ENCODE data around the gene SIVA1. TPM values are rescaled to one million over a fixed set of nuclear protein-coding genes. Genes with fewer than 3 reads are reported as not detected.

The SIVA1 gene
- total RNA-seq, 1 donor: 62.2 TPM

DNA sequence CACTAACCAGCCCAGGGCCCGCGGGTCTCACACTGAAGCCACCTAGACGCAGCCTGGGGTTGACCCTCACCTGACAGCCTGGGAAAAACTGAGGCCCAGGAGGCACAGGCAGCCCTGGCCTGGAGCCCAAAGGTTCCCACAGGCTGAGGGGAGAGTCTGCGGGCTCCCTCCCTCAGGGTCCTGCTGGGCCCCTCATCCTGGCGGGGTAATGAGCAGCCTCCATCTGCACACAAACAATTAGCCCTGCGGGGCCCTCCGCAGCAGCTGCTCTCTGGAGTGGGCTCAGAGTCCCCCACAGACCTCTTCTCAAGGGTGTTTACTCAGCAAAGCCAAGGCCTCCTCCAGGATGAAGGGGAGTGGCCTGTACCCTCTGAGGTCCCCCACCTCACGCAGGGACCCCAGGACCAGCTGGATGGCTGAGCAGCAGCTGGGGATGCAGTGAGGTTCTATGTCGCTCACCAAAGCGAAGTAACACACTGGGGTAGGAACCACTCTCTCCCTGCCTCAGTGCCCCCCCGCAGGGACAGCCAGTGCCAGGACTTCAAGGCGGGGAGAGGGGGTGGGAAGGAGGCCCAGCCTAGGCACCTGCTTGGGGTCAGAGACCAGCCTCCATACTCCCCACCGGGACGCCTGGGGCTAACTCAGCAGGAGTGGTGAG, 35.3 kb downstream of the SIVA1 start:
- peak; percentile 82 for DNase-seq (ENCODE audit: insufficient read length, low spot score, missing footprints)
- peaks cover 57% of the 10 kb centered on the region for H4K20me1 ChIP-seq (ENCODE audit: insufficient read depth, low read length)
- H3K9me3 ChIP-seq (ENCODE audit: low read depth, low read length): no peaks in the 10 kb centered on the region
- H3K4me3 ChIP-seq (ENCODE audit: insufficient read depth, low read length): no peak overlapping the region
- no peaks in the 10 kb centered on the region for H3K4me1 ChIP-seq (ENCODE audit: insufficient read depth, low read length)
- no peaks in the 10 kb centered on the region for H3K27me3 ChIP-seq (ENCODE audit: insufficient read depth, low read length)
- H3K27ac ChIP-seq (ENCODE audit: low read depth, low read length): no peak overlapping the region
- peaks cover 15% of the 10 kb centered on the region for H3K36me3 ChIP-seq (ENCODE audit: insufficient read depth, low read length)
- H3K4me2 ChIP-seq (ENCODE audit: insufficient read depth, low read length): no peak overlapping the region
- peaks cover 96% of the 10 kb centered on the region for H3K79me2 ChIP-seq (ENCODE audit: insufficient read depth, low read length)
- TF ChIP-seq, protein P1, sequence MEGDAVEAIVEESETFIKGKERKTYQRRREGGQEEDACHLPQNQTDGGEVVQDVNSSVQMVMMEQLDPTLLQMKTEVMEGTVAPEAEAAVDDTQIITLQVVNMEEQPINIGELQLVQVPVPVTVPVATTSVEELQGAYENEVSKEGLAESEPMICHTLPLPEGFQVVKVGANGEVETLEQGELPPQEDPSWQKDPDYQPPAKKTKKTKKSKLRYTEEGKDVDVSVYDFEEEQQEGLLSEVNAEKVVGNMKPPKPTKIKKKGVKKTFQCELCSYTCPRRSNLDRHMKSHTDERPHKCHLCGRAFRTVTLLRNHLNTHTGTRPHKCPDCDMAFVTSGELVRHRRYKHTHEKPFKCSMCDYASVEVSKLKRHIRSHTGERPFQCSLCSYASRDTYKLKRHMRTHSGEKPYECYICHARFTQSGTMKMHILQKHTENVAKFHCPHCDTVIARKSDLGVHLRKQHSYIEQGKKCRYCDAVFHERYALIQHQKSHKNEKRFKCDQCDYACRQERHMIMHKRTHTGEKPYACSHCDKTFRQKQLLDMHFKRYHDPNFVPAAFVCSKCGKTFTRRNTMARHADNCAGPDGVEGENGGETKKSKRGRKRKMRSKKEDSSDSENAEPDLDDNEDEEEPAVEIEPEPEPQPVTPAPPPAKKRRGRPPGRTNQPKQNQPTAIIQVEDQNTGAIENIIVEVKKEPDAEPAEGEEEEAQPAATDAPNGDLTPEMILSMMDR (IDR thresholded peaks at IDR 0.05; ENCODE audit: extremely low read depth, low read depth, low read length): no peak
- no peak overlapping the region for H2AFZ ChIP-seq (ENCODE audit: low read length)

GRCh38 chr14:104788873-104789663, 36.1 kb downstream of the SIVA1 start:
- Histone ChIP-seq H4K20me1 (ENCODE audit: insufficient read depth, low read length) (peaks cover 65% of the 10 kb centered on the region), H2AFZ (ENCODE audit: low read length) (no peak overlapping the region), H3K4me3 (ENCODE audit: insufficient read depth, low read length) (no peak overlapping the region), H3K9me3 (ENCODE audit: low read depth, low read length) (no peaks in the 10 kb centered on the region), H3K4me2 (ENCODE audit: insufficient read depth, low read length) (no peak overlapping the region), H3K36me3 (ENCODE audit: insufficient read depth, low read length) (peaks cover 15% of the 10 kb centered on the region), H3K4me1 (ENCODE audit: insufficient read depth, low read length) (peaks cover 8% of the 10 kb centered on the region), H3K27ac (ENCODE audit: low read depth, low read length) (no peak overlapping the region), H3K27me3 (ENCODE audit: insufficient read depth, low read length) (no peaks in the 10 kb centered on the region), H3K79me2 (ENCODE audit: insufficient read depth, low read length) (peaks cover 97% of the 10 kb centered on the region)
- peak; percentile 68 for DNase-seq (ENCODE audit: insufficient read length, low spot score, missing footprints)
- TF ChIP-seq, protein P1 (IDR thresholded peaks at IDR 0.05; ENCODE audit: extremely low read depth, low read depth, low read length): no peak

GRCh38 chr14:104789752-104790743, 37.1 kb downstream of the SIVA1 start:
- Histone ChIP-seq H2AFZ (ENCODE audit: low read length) (no peak overlapping the region), H3K27me3 (ENCODE audit: insufficient read depth, low read length) (no peaks in the 10 kb centered on the region), H3K4me3 (ENCODE audit: insufficient read depth, low read length) (no peak overlapping the region), H4K20me1 (ENCODE audit: insufficient read depth, low read length) (peaks cover 72% of the 10 kb centered on the region), H3K4me1 (ENCODE audit: insufficient read depth, low read length) (peaks cover 12% of the 10 kb centered on the region), H3K4me2 (ENCODE audit: insufficient read depth, low read length) (no peak overlapping the region), H3K27ac (ENCODE audit: low read depth, low read length) (no peak overlapping the region), H3K36me3 (ENCODE audit: insufficient read depth, low read length) (peaks cover 15% of the 10 kb centered on the region), H3K79me2 (ENCODE audit: insufficient read depth, low read length) (peaks cover 97% of the 10 kb centered on the region), H3K9me3 (ENCODE audit: low read depth, low read length) (no peaks in the 10 kb centered on the region)
- peak; percentile 88 for DNase-seq (ENCODE audit: insufficient read length, low spot score, missing footprints)
- TF ChIP-seq, protein P1 (IDR thresholded peaks at IDR 0.05; ENCODE audit: extremely low read depth, low read depth, low read length): no peak

All from osteoblast (primary cell).